HG03442 (cell line): ENCODE results near the gene GNAO1.
A peak's percentile ranks its signal among the peaks of the same experiment; 100 is the strongest.
"Not testable (repeated sequence)": the region's sequence is repeated elsewhere in the genome, so short reads cannot be mapped to it uniquely, and the experiment has no call there.

Source experiments
- ATAC-seq: cut with Tn5 transposase; IDR thresholded peaks from one replicate; pipeline ENCODE4 v1.9.1; 2021; ENCODE audit warnings: mild to moderate bottlenecking, moderate library complexity; ENCODE audit not compliant: unreplicated experiment

Gene GNAO1

GRCh38 chr16:56357241-56357764 lies 166.0 kb downstream of the GNAO1 start:
- peak; percentile 10 for ATAC-seq

DNA sequence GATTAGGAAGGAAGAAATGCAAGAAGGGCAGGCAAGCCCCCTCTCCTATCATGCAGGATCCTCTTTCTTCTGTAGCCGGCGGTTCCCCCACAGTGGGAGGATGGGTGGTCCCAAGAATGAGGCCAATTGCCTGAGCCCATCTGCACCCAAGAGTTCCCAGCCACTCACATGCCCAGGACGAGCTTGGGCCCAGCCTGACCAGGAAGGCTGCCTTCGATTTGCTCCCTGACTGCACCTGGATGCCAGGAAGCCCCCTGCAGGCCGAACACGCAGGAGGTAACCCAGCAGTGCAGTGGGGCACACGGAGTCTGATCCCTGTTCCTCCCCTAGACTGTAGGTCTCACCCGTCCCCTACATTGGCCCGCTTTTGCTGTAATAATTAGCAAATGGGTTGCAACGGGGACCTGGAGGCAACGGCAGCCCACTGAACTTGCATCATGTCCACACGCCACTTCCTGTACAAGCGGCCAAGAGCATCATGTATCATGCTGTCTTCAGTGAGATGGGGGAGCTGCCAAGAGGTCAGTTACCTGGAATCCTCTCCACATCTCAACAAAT lies 166.6 kb downstream of the GNAO1 start:
- no peak for ATAC-seq

DNA sequence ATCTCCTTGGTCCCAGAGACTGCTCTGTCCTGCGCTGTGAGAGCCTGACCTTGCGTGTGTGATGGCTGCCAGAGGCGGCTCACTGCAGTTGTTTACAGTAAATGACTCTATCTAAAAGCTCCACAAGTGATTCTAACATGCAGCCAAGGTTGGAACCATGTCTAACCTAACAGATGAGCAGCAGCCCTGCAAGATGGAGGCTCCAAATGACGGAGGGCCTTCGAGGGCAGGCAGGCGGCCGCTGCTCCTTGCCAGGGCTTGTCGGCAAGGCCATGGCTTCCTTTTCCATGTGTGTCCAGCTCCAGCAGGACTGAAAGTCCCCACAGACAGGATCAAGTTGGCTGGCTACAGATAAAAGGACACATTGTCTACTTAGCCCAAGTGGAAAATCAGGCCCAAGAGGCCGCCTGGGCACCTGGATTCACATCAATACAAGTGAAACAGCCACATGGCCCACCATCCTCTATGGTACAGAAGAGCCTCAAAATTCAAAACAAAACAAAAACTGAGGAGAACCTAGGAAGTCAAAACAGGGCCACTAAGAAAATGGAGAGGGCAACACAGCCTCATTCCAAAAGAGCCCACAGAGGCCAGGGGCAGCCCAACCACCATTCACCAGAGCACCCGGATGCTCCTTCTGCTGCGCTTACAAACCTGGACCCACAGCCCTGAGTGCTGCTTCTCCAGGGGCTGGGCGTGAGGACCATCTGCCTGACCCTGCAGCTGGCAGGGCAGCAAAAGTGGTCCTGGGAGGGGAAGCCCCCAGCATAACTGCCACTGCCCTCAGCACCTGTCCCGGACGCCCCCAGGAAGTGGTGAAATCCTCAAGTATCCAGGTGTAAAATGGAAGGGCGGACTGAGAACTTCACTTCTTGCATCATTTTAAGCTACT lies 169.1 kb downstream of the GNAO1 start:
- no peak for ATAC-seq

GRCh38 chr16:56362057-56362655 lies 170.9 kb downstream of the GNAO1 start:
- no peak for ATAC-seq

DNA sequence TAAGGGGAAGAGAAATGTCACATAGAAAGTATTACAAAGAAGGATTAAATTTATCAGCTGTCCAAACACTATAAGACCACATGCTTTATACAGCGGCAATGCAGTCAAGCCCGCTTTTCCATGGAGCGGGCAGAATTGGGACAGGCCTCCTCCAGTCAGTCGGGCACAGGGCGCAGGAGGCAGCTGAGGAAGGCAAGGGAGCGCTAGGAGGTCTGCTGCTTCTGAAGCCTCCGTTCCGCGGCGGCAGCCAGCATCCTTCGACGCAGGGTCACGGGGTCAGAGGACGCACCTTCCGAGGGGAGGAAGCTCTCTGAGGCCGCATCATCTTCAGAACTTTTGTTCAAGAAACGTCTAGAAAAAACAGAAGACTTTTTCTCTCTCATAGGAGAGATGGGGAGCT lies 171.4 kb downstream of the GNAO1 start:
- no peak for ATAC-seq

- no peak for ATAC-seq
Observed at GRCh38 chr16:56363181-56363716, 172.0 kb downstream of the GNAO1 start.

DNA sequence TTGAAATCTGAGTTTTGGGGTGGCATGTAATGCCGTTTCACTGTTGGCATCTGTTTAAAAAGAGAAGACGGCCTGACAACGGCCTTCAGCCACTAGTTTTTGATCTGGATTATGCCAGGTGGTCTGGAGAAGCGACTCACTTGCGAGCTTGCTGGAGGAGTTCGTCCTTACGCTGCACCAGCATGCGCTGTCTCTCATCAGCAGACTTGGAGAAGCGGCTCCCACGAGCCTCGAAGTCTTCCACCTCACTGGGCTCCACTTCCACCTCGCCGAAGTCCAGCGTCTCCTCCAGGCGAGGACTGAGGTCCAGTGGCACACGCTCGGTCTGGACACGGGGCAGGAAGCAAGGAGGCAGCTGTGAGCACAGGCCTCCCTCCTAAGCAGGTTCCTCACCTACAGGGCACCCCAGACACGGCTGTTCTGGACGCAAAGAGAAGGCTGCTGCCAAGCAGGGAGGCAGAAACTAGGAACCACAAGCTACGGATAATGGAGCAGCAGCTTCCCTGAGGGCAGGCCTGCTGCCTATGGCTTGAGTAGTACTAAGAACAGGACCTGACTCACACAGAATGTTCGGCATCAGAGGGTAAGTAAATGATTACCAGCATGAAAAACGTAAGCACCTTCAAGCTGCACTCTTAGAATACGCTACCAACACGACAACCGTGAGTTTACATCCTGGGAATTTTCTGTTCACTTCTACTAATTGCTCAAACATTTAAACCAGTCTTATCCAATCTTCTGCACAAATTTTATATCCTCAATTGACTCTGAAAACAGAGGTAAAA lies 172.7 kb downstream of the GNAO1 start:
- no peak for ATAC-seq

GRCh38 chr16:56364865-56365264 lies 173.6 kb downstream of the GNAO1 start:
- no peak for ATAC-seq

- ATAC-seq, result no peak
Observed at GRCh38 chr16:56365552-56365951, 174.3 kb downstream of the GNAO1 start.

GRCh38 chr16:56366945-56367344 lies 175.7 kb downstream of the GNAO1 start:
- ATAC-seq, result no peak

- no peak for ATAC-seq
Observed at GRCh38 chr16:56367764-56368163, 176.5 kb downstream of the GNAO1 start.

DNA sequence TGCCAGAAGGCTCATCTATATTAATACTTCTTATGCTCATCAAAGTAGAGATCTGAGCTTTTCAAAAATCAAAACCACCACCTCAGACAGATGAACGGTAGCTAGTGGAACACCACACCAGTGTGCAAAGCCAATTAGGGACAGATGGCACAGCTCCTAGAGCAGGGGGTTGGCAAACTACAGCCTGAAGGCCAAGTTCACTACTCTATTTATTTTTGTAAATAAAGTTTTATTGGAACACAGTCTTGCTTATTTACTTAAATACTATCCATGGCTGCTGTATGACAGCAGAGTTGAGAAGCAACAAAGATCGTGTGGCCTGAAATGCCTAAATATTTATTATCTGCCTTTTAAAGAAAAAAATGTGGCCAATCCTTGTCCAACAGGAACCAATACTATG lies 177.3 kb downstream of the GNAO1 start:
- ATAC-seq, result no peak

GRCh38 chr16:56369202-56369601 lies 177.9 kb downstream of the GNAO1 start:
- no peak for ATAC-seq

DNA sequence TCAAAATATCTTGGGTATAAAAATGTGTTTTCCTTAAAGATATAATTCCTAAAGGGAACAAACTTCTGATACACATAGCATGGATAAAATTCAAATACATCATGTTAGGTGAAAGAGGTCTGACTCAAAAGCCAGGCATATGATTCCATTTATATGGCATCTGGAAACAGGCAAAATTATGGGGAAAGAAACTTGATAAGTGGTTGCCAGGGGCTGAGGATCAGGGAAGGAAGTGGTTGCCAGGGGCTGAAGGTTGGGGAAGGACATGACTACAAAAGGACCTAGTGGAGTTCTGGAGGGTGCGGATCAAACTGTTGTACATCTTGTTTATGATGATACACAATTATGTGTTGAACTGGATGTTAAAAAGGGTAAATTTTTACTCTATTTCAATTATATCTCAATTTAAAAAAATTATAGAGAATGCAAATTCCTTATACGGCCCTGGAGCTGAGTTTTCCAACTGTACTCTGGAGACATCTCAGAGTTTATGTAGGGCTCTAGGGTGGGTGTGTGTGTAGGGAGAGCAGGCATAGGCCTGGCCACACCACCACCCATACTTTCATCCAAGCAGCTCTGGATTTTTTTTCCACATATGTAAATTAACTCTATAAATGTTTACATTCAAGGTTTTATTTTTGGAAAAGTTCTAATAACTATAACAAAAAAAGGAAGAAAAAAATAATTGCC lies 179.0 kb downstream of the GNAO1 start:
- no peak for ATAC-seq

GRCh38 chr16:56370875-56371659 lies 179.8 kb downstream of the GNAO1 start:
- ATAC-seq, result no peak

GRCh38 chr16:56371660-56371937 lies 180.3 kb downstream of the GNAO1 start:
- no peak for ATAC-seq

GRCh38 chr16:56372013-56372634 lies 180.8 kb downstream of the GNAO1 start:
- ATAC-seq, result no peak

DNA sequence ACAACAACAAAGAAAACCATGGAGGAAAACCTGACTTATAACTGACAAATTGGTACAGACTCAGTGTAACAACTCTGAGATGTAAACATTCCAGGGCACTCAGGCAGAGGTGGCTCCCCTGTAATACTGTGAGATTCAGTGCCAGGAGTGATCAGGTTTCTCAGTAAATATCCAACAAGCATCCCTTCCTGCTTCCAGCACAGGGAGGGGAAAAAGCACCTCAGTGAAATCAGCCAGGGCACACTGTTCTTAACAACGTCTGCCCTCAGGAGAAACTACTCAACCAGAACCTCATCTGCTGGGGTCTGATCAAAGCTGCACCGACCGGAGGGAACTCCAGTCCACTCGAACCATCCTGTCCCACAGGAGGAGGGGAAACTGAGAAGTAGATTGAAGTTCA lies 181.7 kb downstream of the GNAO1 start:
- no peak for ATAC-seq

GRCh38 chr16:56375792-56376191 lies 184.5 kb downstream of the GNAO1 start:
- not testable (repeated sequence) for ATAC-seq
